HEK293T (cell line): ENCODE data around the gene RNGTT.
"Not testable (repeated sequence)": the region's sequence is repeated elsewhere in the genome, so short reads cannot be mapped to it uniquely, and the experiment has no call there.

Experiments
- BHLHE40 ChIP-seq: fragments of 450-650 bp; IDR thresholded peaks from 2 replicates; pipeline ENCODE4 v1.6.1; 2016; ENCODE audit warnings: mild to moderate bottlenecking, moderate library complexity, borderline replicate concordance
- CTBP1 ChIP-seq: fragments of 450-650 bp; IDR thresholded peaks from 2 replicates; pipeline ENCODE4 v1.6.1; 2016; ENCODE audit warnings: borderline replicate concordance
- FOXK2 ChIP-seq: fragments of 450-650 bp; IDR thresholded peaks from 2 replicates; pipeline ENCODE4 v1.6.1; 2016; ENCODE audit warnings: mild to moderate bottlenecking
- HDGF ChIP-seq: fragments of 450-650 bp; IDR thresholded peaks from 2 replicates; pipeline ENCODE4 v1.6.1; 2017; ENCODE audit warnings: antibody characterized with exemption, borderline replicate concordance
- L3MBTL2 ChIP-seq: fragments of 450-650 bp; conservative IDR thresholded peaks from 2 replicates; pipeline ENCODE4 v1.6.1; 2016; ENCODE audit warnings: mild to moderate bottlenecking
- NFRKB ChIP-seq: fragments of 450-650 bp; IDR thresholded peaks from 2 replicates; pipeline ENCODE4 v1.6.1; 2016; ENCODE audit warnings: mild to moderate bottlenecking, moderate library complexity
- SP1 ChIP-seq: fragments of 450-650 bp; IDR thresholded peaks from 2 replicates; pipeline ENCODE4 v1.6.1; 2017
- TARDBP ChIP-seq: fragments of 450-650 bp; IDR thresholded peaks from 2 replicates; pipeline ENCODE4 v1.6.1; 2016
- TF ChIP-seq, protein P1 (sequence below): fragments of 450-650 bp; IDR thresholded peaks from 2 replicates; pipeline ENCODE4 v1.6.1; 2016

DNA sequence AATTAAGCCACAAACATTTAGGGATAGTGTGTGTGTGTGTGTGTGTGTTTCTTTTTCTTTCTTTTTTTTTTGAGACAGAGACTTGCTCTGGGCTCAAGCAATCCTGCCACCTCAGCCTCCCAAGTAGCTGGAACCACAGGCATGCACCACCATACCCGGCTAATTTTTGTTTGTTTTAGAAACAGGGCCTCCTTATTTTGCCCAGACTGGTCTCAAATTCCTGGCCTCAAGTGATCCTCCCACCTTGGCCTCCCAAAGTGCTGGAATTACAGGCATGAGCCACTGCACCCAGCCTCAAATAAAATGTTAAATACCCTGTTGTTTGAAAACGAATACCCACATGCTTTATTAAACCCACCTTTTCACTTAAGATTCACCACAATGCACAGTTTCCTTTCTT, 195.3 kb downstream of the RNGTT start:
- not testable (repeated sequence) for TF ChIP-seq SP1, L3MBTL2, HDGF, CTBP1, TARDBP, BHLHE40, FOXK2, NFRKB
- TF ChIP-seq, protein P1, sequence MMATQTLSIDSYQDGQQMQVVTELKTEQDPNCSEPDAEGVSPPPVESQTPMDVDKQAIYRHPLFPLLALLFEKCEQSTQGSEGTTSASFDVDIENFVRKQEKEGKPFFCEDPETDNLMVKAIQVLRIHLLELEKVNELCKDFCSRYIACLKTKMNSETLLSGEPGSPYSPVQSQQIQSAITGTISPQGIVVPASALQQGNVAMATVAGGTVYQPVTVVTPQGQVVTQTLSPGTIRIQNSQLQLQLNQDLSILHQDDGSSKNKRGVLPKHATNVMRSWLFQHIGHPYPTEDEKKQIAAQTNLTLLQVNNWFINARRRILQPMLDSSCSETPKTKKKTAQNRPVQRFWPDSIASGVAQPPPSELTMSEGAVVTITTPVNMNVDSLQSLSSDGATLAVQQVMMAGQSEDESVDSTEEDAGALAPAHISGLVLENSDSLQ: not testable (repeated sequence)
